NCI-H226 (cell line): ENCODE data around the gene ZNF518B.
"Not testable (repeated sequence)": the region's sequence is repeated elsewhere in the genome, so short reads cannot be mapped to it uniquely, and the experiment has no call there.

Source experiments
- DNase-seq: peaks from one replicate; pipeline ENCODE4 v3.0.0-alpha.2; 2015

Gene ZNF518B

GRCh38 chr4:10455133-10455532 is 2.1 kb downstream of the ZNF518B start:
- no peak for DNase-seq

GRCh38 chr4:10454726-10455125 is 2.5 kb downstream of the ZNF518B start:
- no peak for DNase-seq

- DNase-seq: no peak
Measured at GRCh38 chr4:10454121-10454520, 3.1 kb downstream of the ZNF518B start.

GRCh38 chr4:10448991-10449390 is 8.2 kb downstream of the ZNF518B start:
- no peak for DNase-seq

- peak; percentile 42 for DNase-seq
Measured at GRCh38 chr4:10442976-10443375, 14.2 kb downstream of the ZNF518B start.

- no peak for DNase-seq
Measured at GRCh38 chr4:10441512-10441911, 15.7 kb downstream of the ZNF518B start.

GRCh38 chr4:10438924-10439323 is 18.3 kb downstream of the ZNF518B start:
- no peak for DNase-seq

GRCh38 chr4:10437735-10438134 is 19.5 kb downstream of the ZNF518B start:
- no peak for DNase-seq

- not testable (repeated sequence) for DNase-seq
Measured at GRCh38 chr4:10427680-10428079, 29.5 kb downstream of the ZNF518B start.

- DNase-seq: no peak
Measured at GRCh38 chr4:10421344-10422055, 35.7 kb downstream of the ZNF518B start.

- no peak for DNase-seq
Measured at GRCh38 chr4:10417740-10418139, 39.5 kb downstream of the ZNF518B start.

GRCh38 chr4:10416441-10416840 is 40.8 kb downstream of the ZNF518B start:
- DNase-seq: no peak

- DNase-seq: no peak
Measured at GRCh38 chr4:10413177-10413576, 44.0 kb downstream of the ZNF518B start.

GRCh38 chr4:10405672-10406071 is 51.6 kb downstream of the ZNF518B start:
- no peak for DNase-seq

- no peak for DNase-seq
Measured at GRCh38 chr4:10403633-10404445, 53.4 kb downstream of the ZNF518B start.

- DNase-seq: no peak
Measured at GRCh38 chr4:10395971-10396580, 61.1 kb downstream of the ZNF518B start.
